ENCODE measurements around the gene SH3GL3.

The SH3GL3 gene

GRCh38 chr15:83631534-83631933 is 184.4 kb downstream of the SH3GL3 start:
- DNase-seq, result no peak

DNA sequence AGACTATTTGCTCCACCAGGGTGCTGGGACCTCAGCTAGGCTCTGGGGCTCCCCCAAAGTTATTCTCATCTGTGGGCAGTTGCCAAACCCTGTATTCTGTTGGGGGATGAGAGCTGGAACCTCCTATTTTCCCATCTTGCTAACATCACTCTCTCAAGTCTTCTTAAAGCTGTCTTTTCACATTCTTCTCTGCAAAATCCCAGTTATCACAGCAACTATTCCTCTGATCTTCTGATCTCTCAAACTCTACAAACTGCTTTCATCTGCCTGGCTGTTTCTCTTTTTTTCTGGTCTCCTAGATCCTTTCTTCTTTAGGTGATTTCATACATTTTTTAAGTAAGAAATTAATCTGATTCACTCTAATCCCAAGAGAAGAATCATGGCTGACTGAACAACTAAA is 196.1 kb downstream of the SH3GL3 start:
- no peak for DNase-seq

GRCh38 chr15:83644439-83644838 is 197.3 kb downstream of the SH3GL3 start:
- no peak for DNase-seq

DNA sequence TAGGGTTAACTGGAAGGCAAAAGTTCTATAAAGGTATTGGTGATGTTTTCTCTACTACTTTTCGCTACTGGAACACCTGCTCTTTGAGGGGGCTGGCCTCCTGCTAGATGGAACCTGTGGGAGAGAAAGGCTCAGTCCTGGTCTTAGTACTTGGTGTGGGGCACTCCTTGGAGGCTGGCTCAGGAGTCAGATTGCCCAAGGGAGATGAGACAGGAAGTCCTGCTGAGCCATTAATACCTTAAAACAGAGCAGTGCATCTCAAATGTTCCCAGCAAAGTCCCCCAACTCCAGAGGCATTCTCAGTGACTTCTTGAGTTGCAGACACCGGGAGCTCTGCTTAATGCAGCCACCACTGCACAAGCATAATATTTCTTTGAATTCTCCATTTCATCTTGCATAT is 203.7 kb downstream of the SH3GL3 start:
- DNase-seq, result no peak

DNA sequence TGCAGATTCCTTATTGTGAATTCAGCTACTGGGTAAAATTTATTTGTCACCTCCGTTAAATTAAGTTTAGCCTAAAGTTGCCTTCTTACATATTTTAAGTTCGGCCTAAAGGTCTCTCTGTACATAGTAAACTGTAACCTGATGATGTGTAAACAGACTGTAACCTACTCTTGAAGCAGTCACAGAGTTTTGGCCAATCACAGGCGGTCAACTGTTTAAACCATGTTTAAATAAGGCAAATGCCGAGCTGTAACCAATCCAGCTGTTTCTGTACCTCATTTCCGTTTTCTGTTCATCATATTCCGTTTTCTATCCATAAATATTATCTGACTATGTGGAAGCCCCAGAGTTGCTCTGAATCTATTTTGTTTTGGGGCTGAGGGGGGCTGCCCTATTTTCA is 204.4 kb downstream of the SH3GL3 start:
- DNase-seq, result no peak

DNA sequence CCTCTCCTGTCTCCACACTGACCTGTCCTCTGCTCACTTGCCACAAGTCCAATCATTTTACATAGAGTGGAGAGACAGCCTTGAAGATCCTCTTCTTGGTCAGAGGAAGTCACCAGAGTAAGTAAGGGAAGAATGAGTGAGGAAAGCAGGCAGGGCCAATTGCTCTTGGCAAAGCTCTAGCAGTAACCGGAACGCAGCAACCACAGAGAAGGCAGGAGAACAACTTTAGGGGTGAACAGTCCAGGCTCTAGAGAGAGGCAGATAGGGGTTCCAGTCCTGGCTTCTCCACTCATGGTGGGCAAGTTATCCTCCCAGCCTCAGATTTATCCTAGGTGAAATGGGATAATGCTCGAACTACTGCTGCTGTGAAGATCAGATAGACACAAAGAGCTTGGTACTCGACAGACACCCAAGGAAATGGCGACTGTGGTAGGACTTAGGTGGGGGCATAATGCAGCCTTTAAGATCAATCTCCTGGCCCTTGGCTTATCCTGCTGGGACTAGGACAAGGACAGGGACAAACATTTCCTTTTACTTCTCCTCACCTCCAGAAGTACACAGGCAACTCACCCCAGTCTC is 205.6 kb downstream of the SH3GL3 start:
- DNase-seq, result no peak

GRCh38 chr15:83653288-83653638 is 206.1 kb downstream of the SH3GL3 start:
- no peak for DNase-seq

GRCh38 chr15:83653639-83654378 is 206.7 kb downstream of the SH3GL3 start, which contains the start of gene ADAMTSL3:
Gene ADAMTSL3, plus strand, starts transcription at chr15:83654123. Its CDS starts 1,639 bp downstream, at chr15:83655762.
- no peak for DNase-seq

DNA sequence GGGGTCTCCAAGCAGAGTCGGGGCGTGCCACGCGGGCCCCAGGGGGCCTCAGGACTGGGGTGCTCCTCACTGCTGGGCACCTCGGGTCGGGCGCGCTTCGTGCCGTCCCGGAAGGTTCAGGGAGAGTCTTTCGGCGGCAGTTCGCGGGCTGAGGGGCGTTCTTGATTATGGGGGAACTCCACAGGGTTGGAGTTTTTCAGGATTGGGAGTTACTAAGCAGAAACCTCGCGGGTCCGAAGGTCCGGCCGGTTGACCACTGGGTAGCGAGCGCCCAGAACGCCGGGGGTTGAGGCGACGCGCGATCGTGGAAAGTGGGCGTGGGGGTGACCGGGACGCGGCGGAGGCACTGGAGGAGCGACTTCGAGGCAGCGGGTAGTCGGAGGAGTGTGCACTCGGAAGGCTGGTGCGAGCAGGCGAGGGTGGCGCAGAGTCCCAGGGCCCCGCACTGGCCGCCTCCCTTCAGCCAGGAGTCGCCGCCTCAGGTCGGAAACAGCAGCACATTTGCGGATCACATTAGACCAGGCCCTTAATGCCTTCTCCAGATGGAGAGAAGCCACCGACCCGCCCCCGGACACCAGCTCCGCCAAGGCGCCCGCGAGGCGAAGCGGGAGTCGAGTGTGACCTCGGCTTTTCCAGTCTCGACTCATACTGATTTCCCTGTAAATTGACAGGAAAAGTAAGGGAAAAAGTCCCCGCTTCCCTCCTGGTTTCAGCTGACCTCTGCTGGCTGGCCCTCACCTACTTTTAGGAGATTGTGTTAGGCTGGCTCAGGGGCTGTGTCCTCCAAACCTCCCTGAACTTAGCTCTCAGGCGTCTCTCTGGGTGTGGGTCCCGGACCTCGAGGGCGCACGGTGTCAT is 207.5 kb downstream of the SH3GL3 start:
- DNase-seq, result no peak

DNA sequence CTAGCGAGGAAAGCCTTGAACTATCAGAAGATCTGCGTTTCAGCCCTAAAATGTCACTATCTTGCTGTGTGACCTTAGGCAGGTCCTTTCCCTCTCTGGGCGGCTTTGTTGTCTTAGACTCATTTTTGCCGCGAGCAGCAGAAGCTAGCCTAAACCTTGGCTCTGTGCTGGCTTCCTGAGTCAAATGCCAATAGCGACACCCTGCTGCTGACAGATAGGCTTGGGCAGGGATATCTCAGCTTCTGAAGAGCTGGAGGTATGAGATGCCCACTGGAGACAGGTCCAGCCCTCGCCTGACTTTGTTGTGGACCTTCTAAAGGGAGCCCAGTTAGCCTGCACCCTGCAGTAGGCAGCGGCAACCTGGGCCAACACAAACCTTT is 208.1 kb downstream of the SH3GL3 start:
- DNase-seq, result no peak

DNA sequence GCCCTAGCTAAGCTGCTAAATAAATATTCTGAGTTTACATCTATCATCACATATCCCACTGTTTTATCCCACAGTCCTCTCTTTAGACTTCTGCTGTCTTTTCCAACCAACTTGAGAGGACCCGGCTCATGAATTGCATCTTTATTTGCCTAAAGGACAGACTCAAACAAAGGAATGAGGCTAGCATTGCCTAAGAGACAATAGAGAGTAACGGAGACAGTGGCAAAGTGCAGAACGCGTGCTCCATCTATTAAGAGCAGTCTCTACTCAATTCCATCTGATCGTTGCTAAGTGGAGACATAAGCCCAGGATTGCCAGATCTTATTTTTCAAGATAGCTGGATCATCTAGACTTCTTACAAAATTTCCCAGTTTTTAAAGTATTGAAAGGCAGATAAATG is 209.1 kb downstream of the SH3GL3 start:
- DNase-seq, result no peak

GRCh38 chr15:83656943-83657528 is 209.9 kb downstream of the SH3GL3 start:
- DNase-seq, result no peak

- no peak for DNase-seq
These were observed 210.4 kb downstream of the SH3GL3 start for GRCh38 chr15:83657549-83657948.

- DNase-seq, result no peak
These were observed 211.6 kb downstream of the SH3GL3 start for GRCh38 chr15:83658430-83659416.

- DNase-seq, result no peak
These were observed 212.3 kb downstream of the SH3GL3 start for GRCh38 chr15:83659417-83659812.

- DNase-seq, result no peak
These were observed 218.3 kb downstream of the SH3GL3 start for GRCh38 chr15:83665480-83665879.
